SU-DHL-6 (cell line): ENCODE measurements around the gene PRTG.
A peak's percentile ranks its signal among the peaks of the same experiment; 100 is the strongest.
"Not testable (repeated sequence)": the region's sequence is repeated elsewhere in the genome, so short reads cannot be mapped to it uniquely, and the experiment has no call there.

Experiments
- H2AFZ ChIP-seq: fragments of 200-600 bp; sonication (generic); 2 replicates; pipeline ENCODE4 v1.6.1; 2014; ENCODE audit warnings: low read depth, mild to moderate bottlenecking, moderate library complexity, mixed read lengths, antibody characterized with exemption, low read length; ENCODE audit not compliant: severe bottlenecking
- H3F3A ChIP-seq: fragments of 200-600 bp; shearing (Covaris generic); 2 replicates; pipeline ENCODE4 v1.6.0; 2016; ENCODE audit warnings: antibody characterized with exemption, mild to moderate bottlenecking; ENCODE audit not compliant: insufficient read depth
- H3K27ac ChIP-seq: fragments of 200-600 bp; sonication (generic); 2 replicates; pipeline ENCODE4 v1.5.1; 2016; ENCODE audit warnings: low read depth, mild to moderate bottlenecking, low read length, moderate library complexity, mixed read lengths
- H3K27me3 ChIP-seq: fragments of 200-600 bp; sonication (generic), shearing (Covaris generic); 2 replicates; pipeline ENCODE4 v1.6.0; 2014; ENCODE audit warnings: mild to moderate bottlenecking, low read length
- H3K36me3 ChIP-seq: fragments of 200-600 bp; sonication (generic); 2 replicates; pipeline ENCODE4 v1.6.1; 2014; ENCODE audit warnings: mild to moderate bottlenecking, low read length, mixed read lengths
- H3K4me2 ChIP-seq: fragments of 300-600, 200-600 bp; shearing (Covaris generic), sonication (generic); 2 replicates; pipeline ENCODE4 v1.6.0; 2014; ENCODE audit warnings: low read length, low read depth, mild to moderate bottlenecking; ENCODE audit not compliant: poor library complexity, severe bottlenecking
- H3K4me3 ChIP-seq: fragments of 200-600 bp; sonication (generic); 2 replicates; pipeline ENCODE4 v1.5.1; 2014; ENCODE audit warnings: antibody characterized with exemption, low read length, mild to moderate bottlenecking, mixed read lengths; ENCODE audit not compliant: insufficient read depth, poor library complexity, severe bottlenecking
- H3K79me2 ChIP-seq: fragments of 200-600 bp; sonication (generic); 2 replicates; pipeline ENCODE4 v1.6.1; 2014; ENCODE audit warnings: mild to moderate bottlenecking, low read length, moderate library complexity; ENCODE audit not compliant: insufficient read depth
- H3K9ac ChIP-seq: fragments of 200-600 bp; sonication (generic); 2 replicates; pipeline ENCODE4 v1.7.0; 2014; ENCODE audit warnings: mild to moderate bottlenecking, low read length
- H3K9me2 ChIP-seq: fragments of 200-600 bp; sonication (generic); replicated peaks from 2 replicates; pipeline ENCODE4 v1.6.1; 2014; ENCODE audit warnings: low read length; ENCODE audit not compliant: insufficient read depth
- H3K9me3 ChIP-seq: fragments of 200-600 bp; sonication (generic); 2 replicates; pipeline ENCODE4 v1.6.1; 2014; ENCODE audit warnings: low read length, mixed read lengths; ENCODE audit not compliant: insufficient read depth
- H4K20me1 ChIP-seq: fragments of 200-600 bp; sonication (generic); 2 replicates; pipeline ENCODE4 v1.6.1; 2014; ENCODE audit warnings: low read depth, mild to moderate bottlenecking, antibody characterized with exemption, low read length, moderate library complexity, mixed read lengths
- EZH2phosphoT487 ChIP-seq: fragments of 200-600 bp; sonication (generic), shearing (Covaris generic); conservative IDR thresholded peaks from 2 replicates; pipeline ENCODE4 v1.6.1; 2018; ENCODE audit warnings: mild to moderate bottlenecking, antibody characterized with exemption, low read length, moderate library complexity, mixed read lengths
- TF ChIP-seq, protein P1 (sequence below): fragments of 200-600 bp; sonication (generic); IDR thresholded peaks from one replicate; pipeline ENCODE4 v1.5.1; 2017; ENCODE audit warnings: antibody characterized with exemption, mild to moderate bottlenecking, low read length, moderate library complexity; ENCODE audit not compliant: insufficient read depth, poor library complexity, severe bottlenecking

PRTG gene

DNA sequence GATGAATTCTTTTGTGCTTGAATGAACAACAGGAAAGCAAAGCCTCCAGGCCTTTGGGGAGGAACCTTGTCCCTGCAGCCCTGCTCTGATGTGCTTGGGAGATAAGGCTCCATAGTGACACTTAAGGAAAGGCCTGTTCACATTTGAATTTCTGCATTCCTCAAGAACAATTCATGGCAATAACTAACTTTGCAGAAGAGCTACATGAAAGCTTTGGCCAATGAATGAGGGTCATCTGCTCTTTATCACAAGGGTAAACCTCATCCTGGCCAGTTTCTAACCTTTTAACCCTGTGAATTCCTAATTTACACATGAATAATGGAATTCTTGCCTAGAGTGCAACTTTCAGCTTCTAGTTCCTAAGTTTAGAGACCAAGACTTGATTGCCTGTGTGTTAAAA is 5.6 kb downstream of the PRTG start:
- H3K36me3 ChIP-seq, result no peaks in the 10 kb centered on the region; the same call in 1 of the 2 replicates
- peak overlapping the region; percentile 71 for H3K4me2 ChIP-seq
- no peak overlapping the region for H2AFZ ChIP-seq
- H3K4me3 ChIP-seq, result peak overlapping the region; percentile 60
- H3K79me2 ChIP-seq, result peaks cover 98% of the 10 kb centered on the region
- no peaks in the 10 kb centered on the region for H3K9me2 ChIP-seq
- H3K27ac ChIP-seq, result peak overlapping the region; percentile 97
- H3K9ac ChIP-seq, result peak overlapping the region; percentile 71
- H3K9me3 ChIP-seq, result no peaks in the 10 kb centered on the region
- no peaks in the 10 kb centered on the region for H4K20me1 ChIP-seq
- H3F3A ChIP-seq, result peaks cover 65% of the 10 kb centered on the region
- no peaks in the 10 kb centered on the region for H3K27me3 ChIP-seq
- TF ChIP-seq, protein P1, sequence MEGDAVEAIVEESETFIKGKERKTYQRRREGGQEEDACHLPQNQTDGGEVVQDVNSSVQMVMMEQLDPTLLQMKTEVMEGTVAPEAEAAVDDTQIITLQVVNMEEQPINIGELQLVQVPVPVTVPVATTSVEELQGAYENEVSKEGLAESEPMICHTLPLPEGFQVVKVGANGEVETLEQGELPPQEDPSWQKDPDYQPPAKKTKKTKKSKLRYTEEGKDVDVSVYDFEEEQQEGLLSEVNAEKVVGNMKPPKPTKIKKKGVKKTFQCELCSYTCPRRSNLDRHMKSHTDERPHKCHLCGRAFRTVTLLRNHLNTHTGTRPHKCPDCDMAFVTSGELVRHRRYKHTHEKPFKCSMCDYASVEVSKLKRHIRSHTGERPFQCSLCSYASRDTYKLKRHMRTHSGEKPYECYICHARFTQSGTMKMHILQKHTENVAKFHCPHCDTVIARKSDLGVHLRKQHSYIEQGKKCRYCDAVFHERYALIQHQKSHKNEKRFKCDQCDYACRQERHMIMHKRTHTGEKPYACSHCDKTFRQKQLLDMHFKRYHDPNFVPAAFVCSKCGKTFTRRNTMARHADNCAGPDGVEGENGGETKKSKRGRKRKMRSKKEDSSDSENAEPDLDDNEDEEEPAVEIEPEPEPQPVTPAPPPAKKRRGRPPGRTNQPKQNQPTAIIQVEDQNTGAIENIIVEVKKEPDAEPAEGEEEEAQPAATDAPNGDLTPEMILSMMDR, result no peak
- no peak for TF ChIP-seq EZH2phosphoT487

DNA sequence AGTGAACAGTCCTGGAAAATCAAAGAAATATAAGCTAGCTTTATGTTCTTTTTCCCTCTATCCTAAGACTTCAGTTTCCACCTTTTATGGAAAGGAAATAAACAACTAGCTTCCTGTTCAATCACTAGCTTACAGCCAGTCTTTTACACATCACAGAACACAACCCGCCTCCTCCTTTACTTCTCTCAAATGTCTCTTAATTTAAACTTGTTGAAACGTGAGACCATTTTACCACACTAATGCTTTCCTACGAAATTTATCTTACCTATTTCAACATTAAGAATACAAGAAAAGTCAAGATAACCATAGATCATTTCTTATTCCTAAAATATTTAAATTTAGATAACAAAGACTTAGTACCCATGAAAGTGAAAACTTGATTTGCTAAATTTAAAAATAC is 6.2 kb downstream of the PRTG start:
- TF ChIP-seq, protein P1, result no peak
- no peak for TF ChIP-seq EZH2phosphoT487
- no peak overlapping the region for H2AFZ ChIP-seq
- peak overlapping the region; percentile 97 for H3K27ac ChIP-seq
- no peaks in the 10 kb centered on the region; the same call in 1 of the 2 replicates for H3K36me3 ChIP-seq
- no peaks in the 10 kb centered on the region for H4K20me1 ChIP-seq
- H3K4me2 ChIP-seq, result peak overlapping the region; percentile 71
- H3K9me3 ChIP-seq, result no peaks in the 10 kb centered on the region
- no peaks in the 10 kb centered on the region for H3K9me2 ChIP-seq
- H3K9ac ChIP-seq, result peak overlapping the region; percentile 71
- peaks cover 98% of the 10 kb centered on the region for H3K79me2 ChIP-seq
- H3K27me3 ChIP-seq, result no peaks in the 10 kb centered on the region
- peak overlapping the region; percentile 60 for H3K4me3 ChIP-seq
- H3F3A ChIP-seq, result peaks cover 71% of the 10 kb centered on the region

DNA sequence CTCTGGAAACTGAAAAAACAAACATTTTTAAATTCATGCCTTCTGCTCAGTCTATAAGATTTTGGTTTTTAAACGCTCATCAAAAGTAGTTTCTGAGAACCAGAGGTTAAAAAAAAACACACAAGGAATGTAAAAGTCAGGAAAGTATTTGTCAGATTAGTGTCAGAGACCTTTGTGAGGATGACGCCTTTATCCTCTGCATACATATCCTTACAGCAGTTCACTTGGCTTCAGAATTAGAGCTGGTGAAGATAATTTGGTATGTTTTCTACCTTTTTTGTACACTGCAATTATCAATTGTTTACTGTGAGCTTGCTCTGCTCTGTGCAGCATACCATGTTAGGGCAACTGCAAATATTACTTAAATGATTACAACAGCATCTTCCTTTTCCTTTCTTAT is 8.3 kb downstream of the PRTG start:
- peak overlapping the region; percentile 97 for H3K27ac ChIP-seq
- no peaks in the 10 kb centered on the region for H4K20me1 ChIP-seq
- no peaks in the 10 kb centered on the region; the same call in 1 of the 2 replicates for H3K36me3 ChIP-seq
- H3K4me3 ChIP-seq, result peak overlapping the region; percentile 60
- H3K9me2 ChIP-seq, result no peaks in the 10 kb centered on the region
- no peaks in the 10 kb centered on the region for H3K27me3 ChIP-seq
- peaks cover 98% of the 10 kb centered on the region for H3K79me2 ChIP-seq
- no peak overlapping the region for H2AFZ ChIP-seq
- H3K4me2 ChIP-seq, result peak overlapping the region; percentile 71
- TF ChIP-seq, protein P1, result no peak
- TF ChIP-seq EZH2phosphoT487, result no peak
- H3K9me3 ChIP-seq, result no peaks in the 10 kb centered on the region
- H3F3A ChIP-seq, result peaks cover 75% of the 10 kb centered on the region
- H3K9ac ChIP-seq, result peak overlapping the region; percentile 71

DNA sequence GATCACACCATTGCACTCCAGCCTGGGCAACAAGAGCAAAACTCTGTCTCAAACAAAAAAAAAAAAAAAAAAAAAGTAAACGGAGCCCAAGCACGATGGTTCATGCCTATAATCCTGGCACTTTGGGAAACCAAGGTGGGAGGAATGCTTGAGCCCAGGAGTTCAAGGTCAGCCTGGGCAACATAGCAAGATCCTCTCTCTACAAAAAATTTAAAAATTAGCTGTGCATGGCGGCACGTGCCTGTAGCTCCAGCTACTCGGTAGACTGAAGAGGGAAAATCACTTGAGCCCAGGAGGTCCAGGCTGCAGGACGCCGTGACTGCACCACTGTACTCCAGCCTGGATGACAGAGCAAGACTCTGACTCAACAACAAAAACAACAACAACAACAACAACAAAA is 9.5 kb downstream of the PRTG start:
- H3K27me3 ChIP-seq, result not testable (repeated sequence)
- peaks cover 80% of the 10 kb centered on the region for H3F3A ChIP-seq
- peak overlapping the region; percentile 71 for H3K4me2 ChIP-seq

More for the DNA sequence above, 9.5 kb downstream of the PRTG start:
- not testable (repeated sequence) for H4K20me1 ChIP-seq, H3K36me3 ChIP-seq, H3K9me2 ChIP-seq, H3K9me3 ChIP-seq, H2AFZ ChIP-seq
- H3K79me2 ChIP-seq, result peaks cover 98% of the 10 kb centered on the region
- H3K9ac ChIP-seq, result peak overlapping the region; percentile 71
- peak overlapping the region; percentile 60 for H3K4me3 ChIP-seq
- H3K27ac ChIP-seq, result peak overlapping the region; percentile 97
